Osteoblast (primary cell): ENCODE data around the gene PTPN9. TPM values are rescaled to one million over a fixed set of nuclear protein-coding genes. Genes with fewer than 3 reads are reported as not detected.
"Not testable (repeated sequence)": the region's sequence is repeated elsewhere in the genome, so short reads cannot be mapped to it uniquely, and the experiment has no call there.

Experiments
- DNase-seq: peaks from one replicate; pipeline ENCODE4 v3.0.0; 2011; ENCODE audit warnings: low spot score, mixed read lengths; ENCODE audit not compliant: insufficient read length; ENCODE audit errors: missing footprints
- H2AFZ ChIP-seq: 2 replicates; pipeline ENCODE4 v1.6.0; 2011; ENCODE audit warnings: mild to moderate bottlenecking, low read length
- H3K27ac ChIP-seq: 2 replicates; pipeline ENCODE4 v1.5.1; 2011; ENCODE audit warnings: mild to moderate bottlenecking, low read depth, low read length, moderate library complexity
- H3K27me3 ChIP-seq: 2 replicates; pipeline ENCODE4 v1.6.0; 2012; ENCODE audit warnings: mild to moderate bottlenecking, control low read depth, inconsistent platforms, low read length, moderate library complexity; ENCODE audit not compliant: insufficient read depth
- H3K36me3 ChIP-seq: 2 replicates; pipeline ENCODE4 v1.5.1; 2011; ENCODE audit warnings: mild to moderate bottlenecking, low read length, control low read depth, moderate library complexity; ENCODE audit not compliant: insufficient read depth
- H3K4me1 ChIP-seq: 2 replicates; pipeline ENCODE4 v1.5.1; 2011; ENCODE audit warnings: mild to moderate bottlenecking, low read length, control low read depth, moderate library complexity; ENCODE audit not compliant: insufficient read depth
- H3K4me2 ChIP-seq: 2 replicates; pipeline ENCODE4 v1.6.0; 2011; ENCODE audit warnings: mild to moderate bottlenecking, low read length; ENCODE audit not compliant: insufficient read depth
- H3K4me3 ChIP-seq: fragments of 200-600 bp; sonication (generic); 3 replicates; pipeline ENCODE4 v1.5.1; 2012; ENCODE audit warnings: mild to moderate bottlenecking, low read length, inconsistent platforms; ENCODE audit not compliant: insufficient read depth
- H3K79me2 ChIP-seq: 2 replicates; pipeline ENCODE4 v1.6.0; 2012; ENCODE audit warnings: mild to moderate bottlenecking, low read length, control low read depth, inconsistent platforms; ENCODE audit not compliant: insufficient read depth
- H3K9me3 ChIP-seq: 2 replicates; pipeline ENCODE4 v1.5.1; 2011; ENCODE audit warnings: low read depth, low read length, control low read depth
- H4K20me1 ChIP-seq: 2 replicates; pipeline ENCODE4 v1.6.0; 2012; ENCODE audit warnings: mild to moderate bottlenecking, low read length, control low read depth; ENCODE audit not compliant: insufficient read depth
- CTCF ChIP-seq: IDR thresholded peaks from 2 replicates; pipeline ENCODE4 v1.5.1; 2011; ENCODE audit warnings: mild to moderate bottlenecking, low read depth, low read length, moderate library complexity; ENCODE audit errors: extremely low read depth
- total RNA-seq: library from RNA; depleted of rRNA; stranded (reverse); fragments of >200 nt; gene quantifications from 2 replicates; pipeline ENCODE4 v1.2.3, GENCODE V29; 2012

PTPN9 gene
- total RNA-seq, 1 donor, result 23.9 TPM

GRCh38 chr15:75561888-75562287 is 17.2 kb downstream of the PTPN9 start:
- Histone ChIP-seq H3K4me3 (no peak overlapping the region), H3K27me3 (no peaks in the 10 kb centered on the region), H3K36me3 (no peaks in the 10 kb centered on the region), H3K79me2 (peaks cover 69% of the 10 kb centered on the region), H3K4me2 (no peak overlapping the region), H2AFZ (no peak overlapping the region), H3K27ac (no peak overlapping the region), H3K9me3 (no peaks in the 10 kb centered on the region), H3K4me1 (peaks cover 9% of the 10 kb centered on the region), H4K20me1 (peaks cover 12% of the 10 kb centered on the region)
- no peak for TF ChIP-seq CTCF
- no peak for DNase-seq

GRCh38 chr15:75559360-75559759 is 19.8 kb downstream of the PTPN9 start:
- H3K27ac ChIP-seq, H3K9me3 ChIP-seq, DNase-seq, H3K36me3 ChIP-seq, H2AFZ ChIP-seq, H3K27me3 ChIP-seq, H3K4me1 ChIP-seq, H3K4me3 ChIP-seq, H3K4me2 ChIP-seq: not testable (repeated sequence)
- Histone ChIP-seq H4K20me1 (peaks cover 19% of the 10 kb centered on the region), H3K79me2 (peaks cover 60% of the 10 kb centered on the region)

- not testable (repeated sequence) for DNase-seq, H3K4me3 ChIP-seq, H3K9me3 ChIP-seq, H3K36me3 ChIP-seq, H3K4me2 ChIP-seq, H3K27ac ChIP-seq, H3K4me1 ChIP-seq, H2AFZ ChIP-seq, H3K27me3 ChIP-seq
- peaks cover 20% of the 10 kb centered on the region for H4K20me1 ChIP-seq
- H3K79me2 ChIP-seq, result peaks cover 58% of the 10 kb centered on the region
Observed at GRCh38 chr15:75558955-75559354, 20.2 kb downstream of the PTPN9 start.

- Histone ChIP-seq H4K20me1 (peaks cover 32% of the 10 kb centered on the region), H3K9me3 (no peaks in the 10 kb centered on the region), H3K4me1 (peaks cover 9% of the 10 kb centered on the region), H3K79me2 (peaks cover 65% of the 10 kb centered on the region), H2AFZ (no peak overlapping the region), H3K27ac (no peak overlapping the region), H3K36me3 (no peaks in the 10 kb centered on the region), H3K4me2 (no peak overlapping the region), H3K4me3 (no peak overlapping the region), H3K27me3 (no peaks in the 10 kb centered on the region)
- TF ChIP-seq CTCF, result no peak
- DNase-seq, result peak; percentile 92
Observed at GRCh38 chr15:75554717-75555116, 24.4 kb downstream of the PTPN9 start.

- peaks cover 38% of the 10 kb centered on the region for H4K20me1 ChIP-seq
- no peak overlapping the region for H2AFZ ChIP-seq
- no peaks in the 10 kb centered on the region for H3K27me3 ChIP-seq
- H3K36me3 ChIP-seq, result no peaks in the 10 kb centered on the region
- no peak overlapping the region for H3K4me3 ChIP-seq
- no peak for DNase-seq
- TF ChIP-seq CTCF, result no peak
- no peak overlapping the region for H3K4me2 ChIP-seq
- H3K79me2 ChIP-seq, result peaks cover 74% of the 10 kb centered on the region
- H3K9me3 ChIP-seq, result no peaks in the 10 kb centered on the region
- no peak overlapping the region for H3K27ac ChIP-seq
- peaks cover 9% of the 10 kb centered on the region for H3K4me1 ChIP-seq
Observed at GRCh38 chr15:75553659-75554058, 25.5 kb downstream of the PTPN9 start.
